ENCODE measurements around the gene UBE4B. TPM values are rescaled to one million over a fixed set of nuclear protein-coding genes. Genes with fewer than 3 reads are reported as not detected.
"Not testable (repeated sequence)": the region's sequence is repeated elsewhere in the genome, so short reads cannot be mapped to it uniquely, and the experiment has no call there.

Gene UBE4B
- total and polyA plus RNA-seq, 3 donors from 2014 or later = 26.1 to 63.3 (median 62.0) TPM

DNA sequence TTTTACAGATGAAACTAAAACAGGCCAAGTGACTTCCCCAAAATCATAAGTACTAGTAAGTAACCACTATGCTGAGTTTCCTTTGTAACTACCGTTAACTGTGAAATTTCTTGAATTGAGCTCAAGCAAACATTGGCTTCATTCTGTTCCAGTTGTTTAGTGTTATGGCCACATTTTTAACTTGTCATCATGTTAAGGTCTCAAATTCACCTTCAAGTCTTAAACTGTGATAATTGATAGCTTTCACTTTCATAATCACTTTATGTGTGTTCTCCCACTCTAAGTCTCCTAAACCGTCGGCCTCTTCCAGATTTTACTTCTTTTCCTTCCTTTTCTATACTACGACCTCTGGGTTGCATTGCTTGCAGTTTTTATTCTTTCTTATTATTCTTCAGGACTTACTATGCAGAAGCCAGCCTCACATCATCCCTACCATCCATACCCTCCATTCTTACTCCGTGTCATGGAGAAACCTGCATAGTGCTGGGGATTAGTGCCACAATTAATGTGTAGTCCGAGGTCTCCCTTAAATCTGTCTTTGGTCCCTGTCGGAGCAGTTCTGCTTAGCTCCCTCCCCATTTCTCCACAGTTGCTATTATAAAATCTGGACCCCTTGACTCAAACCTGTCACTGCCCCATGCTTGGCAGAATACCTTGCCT lies 183.5 kb downstream of the UBE4B start:
- H3K4me3 ChIP-seq = no peak overlapping the region
- H3K36me3 ChIP-seq (ENCODE audit: low read depth, missing control alignments) = no peaks in the 10 kb centered on the region
- intact Hi-C loops (cut with DNase I; ENCODE audit: low total_unique reads) = no loop called here
- peak; percentile 4 for DNase-seq
- H3K27ac ChIP-seq = peak overlapping the region in 1 of 2 donors; percentile 11
- WGBS, 2 donors = 61 to 67% methylated on average over 7 of the region's 7 CpGs
- H3K9me3 ChIP-seq = no peaks in the 10 kb centered on the region
- H3K4me1 ChIP-seq = peaks cover 43% of the 10 kb centered on the region
- no peaks in the 10 kb centered on the region for H3K27me3 ChIP-seq
- TF ChIP-seq POLR2A (IDR thresholded peaks at IDR 0.05) = no peak
- TF ChIP-seq CTCF (IDR thresholded peaks at IDR 0.05) = no peak

DNA sequence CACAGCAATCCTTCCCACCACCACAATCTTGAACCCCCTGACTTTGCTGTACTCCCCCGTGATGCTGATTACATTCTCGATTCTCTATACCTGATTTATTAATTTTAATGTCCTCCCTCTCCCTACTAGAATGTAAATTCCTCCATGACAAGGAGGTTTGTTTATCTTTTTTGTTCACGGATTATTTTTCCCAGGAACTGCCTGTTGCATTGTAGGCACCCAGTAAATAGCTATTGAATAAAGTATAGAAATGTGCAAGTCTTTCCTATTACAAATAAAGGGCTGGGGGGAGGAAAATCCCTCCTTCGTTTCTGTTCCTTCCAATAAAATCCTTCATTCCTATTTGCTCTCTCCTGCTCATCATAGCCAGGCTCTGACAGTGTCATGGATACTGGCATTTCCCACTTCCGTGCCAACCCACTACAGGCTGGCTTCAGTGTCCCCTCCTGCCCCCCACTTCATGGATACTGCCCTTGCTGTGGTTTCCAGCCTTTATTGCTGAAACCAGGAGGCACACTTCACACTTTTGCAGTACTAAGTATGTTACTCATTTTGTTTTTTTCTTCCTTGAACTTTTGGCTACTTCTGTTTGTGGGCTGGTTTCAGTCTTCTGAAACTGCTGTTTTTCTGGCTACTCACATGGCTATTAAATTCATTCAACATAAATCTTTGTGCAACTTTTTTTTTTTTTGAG lies 185.1 kb downstream of the UBE4B start:
- Histone ChIP-seq H3K4me3 (no peak overlapping the region), H3K27ac (no peak overlapping the region), H3K27me3 (no peaks in the 10 kb centered on the region), H3K36me3 (ENCODE audit: low read depth, missing control alignments) (no peaks in the 10 kb centered on the region), H3K9me3 (no peaks in the 10 kb centered on the region), H3K4me1 (peaks cover 36% of the 10 kb centered on the region)
- 42 to 60% methylated on average over 5 of the region's 5 CpGs for WGBS, 2 donors
- TF ChIP-seq POLR2A (IDR thresholded peaks at IDR 0.05) = no peak
- TF ChIP-seq CTCF (IDR thresholded peaks at IDR 0.05) = no peak
- peak; percentile 16 for DNase-seq
- intact Hi-C loops (cut with DNase I; ENCODE audit: low total_unique reads) = no loop called here

DNA sequence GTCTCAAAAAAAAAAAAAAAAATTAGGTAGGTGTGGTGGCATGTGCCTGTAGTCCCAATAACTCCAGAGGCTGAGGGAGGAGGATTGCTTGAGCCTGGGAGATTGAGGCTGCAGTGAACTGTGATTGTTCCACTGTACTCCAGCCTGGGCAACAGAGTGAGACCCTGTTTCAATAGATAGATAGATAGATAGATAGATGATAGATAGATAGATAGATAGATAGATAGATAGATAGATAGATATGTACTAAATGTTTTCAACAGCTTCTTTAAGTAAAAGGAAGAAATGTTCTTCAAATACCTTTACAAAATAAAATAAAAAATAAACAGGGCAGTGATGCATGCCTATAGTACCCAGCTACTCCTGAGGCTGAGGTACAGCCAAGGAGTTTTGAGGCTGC lies 187.4 kb downstream of the UBE4B start:
- no peak for TF ChIP-seq POLR2A (IDR thresholded peaks at IDR 0.05)
- no peak for TF ChIP-seq CTCF (IDR thresholded peaks at IDR 0.05)
- H3K4me1 ChIP-seq = peaks cover 23% of the 10 kb centered on the region
- H3K27ac ChIP-seq = no peak overlapping the region
- no peak overlapping the region for H3K4me3 ChIP-seq
- intact Hi-C loops (cut with DNase I; ENCODE audit: low total_unique reads) = no loop called here
- no peak for DNase-seq
- H3K27me3 ChIP-seq = no peaks in the 10 kb centered on the region
- no peaks in the 10 kb centered on the region for H3K36me3 ChIP-seq (ENCODE audit: low read depth, missing control alignments)
- no peaks in the 10 kb centered on the region for H3K9me3 ChIP-seq

GRCh38 chr1:10220657-10221056 lies 187.9 kb downstream of the UBE4B start:
- H3K27ac ChIP-seq; H3K36me3 ChIP-seq (ENCODE audit: low read depth, missing control alignments); H3K27me3 ChIP-seq; H3K9me3 ChIP-seq; intact Hi-C loops (cut with DNase I; ENCODE audit: low total_unique reads); DNase-seq; H3K4me3 ChIP-seq: not testable (repeated sequence)
- 86 to 89% methylated on average over 6 of the region's 6 CpGs for WGBS, 2 donors
- peaks cover 23% of the 10 kb centered on the region for H3K4me1 ChIP-seq

- H3K36me3 ChIP-seq (ENCODE audit: low read depth, missing control alignments) = no peaks in the 10 kb centered on the region
- WGBS, 2 donors = 67 to 83% methylated on average over 1 of the region's 1 CpG
- H3K27ac ChIP-seq = no peak overlapping the region
- H3K27me3 ChIP-seq = no peaks in the 10 kb centered on the region
- no peaks in the 10 kb centered on the region for H3K9me3 ChIP-seq
- TF ChIP-seq CTCF (IDR thresholded peaks at IDR 0.05) (no peak), POLR2A (IDR thresholded peaks at IDR 0.05) (no peak)
- H3K4me1 ChIP-seq = peaks cover 4% of the 10 kb centered on the region
- intact Hi-C loops (cut with DNase I; ENCODE audit: low total_unique reads) = no loop called here
- no peak for DNase-seq
- no peak overlapping the region for H3K4me3 ChIP-seq
Observed at GRCh38 chr1:10225573-10225972, 192.8 kb downstream of the UBE4B start.

Data from testis (tissue), 3 donors.